H1 (cell line): Measurements from ENCODE around the gene SYPL1. TPM values are rescaled to one million over a fixed set of nuclear protein-coding genes. Genes with fewer than 3 reads are reported as not detected.

ENCODE experiments used
- CTCF ChIA-PET: fragments of 300-600 bp; sonication (Branson Sonifier 250); formaldehyde crosslinking; loops from one replicate; lab custom pipeline; 2021; ENCODE audit not compliant: partially characterized antibody; lab: Charles Lee
- POLR2A ChIA-PET: fragments of 300-600 bp; sonication (Branson Sonifier 250); formaldehyde crosslinking; loops from one replicate; lab custom pipeline; 2021; ENCODE audit warnings: inconsistent platforms; ENCODE audit not compliant: partially characterized antibody; lab: Charles Lee
- DNase-seq, 2 experiments: peaks; one replicate each; pipeline versions ENCODE4 v3.0.0 to v3.0.0-alpha.2; 2010 to 2022; ENCODE audit warnings: low spot score in 2 of 2, low read depth in 1 of 2, mixed read lengths in 1 of 2
- FAIRE-seq: peaks from 2 replicates; lab custom pipeline; 2011; peaks lifted over from hg19 to GRCh38; lab: Jason Lieb, UNC
- H2AFZ ChIP-seq: 2 replicates; pipeline ENCODE4 v1.8.1; 2012; ENCODE audit warnings: low read length, inconsistent platforms
- H2AK5ac ChIP-seq: 2 replicates; pipeline ENCODE4 v1.6.1; 2013; ENCODE audit warnings: low read depth, low read length
- H2BK120ac ChIP-seq: replicated peaks from 2 replicates; pipeline ENCODE3; 2013; ENCODE audit warnings: low read depth, low read length, inconsistent platforms
- H2BK12ac ChIP-seq: 2 replicates; pipeline ENCODE4 v1.6.1; 2013; ENCODE audit warnings: low read depth, low read length
- H2BK15ac ChIP-seq: 2 replicates; pipeline ENCODE4 v1.6.1; 2013; ENCODE audit warnings: low read length
- H2BK20ac ChIP-seq: 2 replicates; pipeline ENCODE4 v1.6.1; 2013; ENCODE audit warnings: low read length
- H2BK5ac ChIP-seq: 2 replicates; pipeline ENCODE4 v1.6.1; 2013; ENCODE audit warnings: low read depth, low read length
- H3K14ac ChIP-seq: 2 replicates; pipeline ENCODE4 v1.6.1; 2013; ENCODE audit warnings: inconsistent platforms; ENCODE audit not compliant: insufficient read length
- H3K18ac ChIP-seq: 2 replicates; pipeline ENCODE4 v1.6.1; 2013; ENCODE audit warnings: low read length; ENCODE audit errors: extremely low read depth
- H3K23ac ChIP-seq: 2 replicates; pipeline ENCODE4 v1.6.1; 2013; ENCODE audit warnings: inconsistent platforms; ENCODE audit not compliant: insufficient read length
- H3K23me2 ChIP-seq: 2 replicates; pipeline ENCODE4 v1.6.1; 2013; ENCODE audit warnings: low read depth, low read length
- H3K27ac ChIP-seq: 2 replicates; pipeline ENCODE4 v1.6.1; 2011; ENCODE audit warnings: low read depth, low read length, inconsistent platforms
- H3K27me3 ChIP-seq, 4 experiments: replicated peaks in 1 of 4; 1 replicate in 1 of 4; 2 replicates in 3 of 4; pipeline versions ENCODE4 v1.6.1 to v1.8.1; 2011 to 2013; ENCODE audit warnings: low read length in 3 of 4, mild to moderate bottlenecking in 3 of 4, inconsistent platforms in 2 of 4, mixed read lengths in 2 of 4, moderate library complexity in 1 of 4; ENCODE audit not compliant: control insufficient read depth in 3 of 4, insufficient read depth in 3 of 4; ENCODE audit errors: extremely low read depth in 1 of 4
- H3K36me3 ChIP-seq, 4 experiments: 2 replicates each; pipeline versions ENCODE4 v1.6.1 to v1.8.1; 2011 to 2013; ENCODE audit warnings: mild to moderate bottlenecking in 4 of 4, low read length in 3 of 4, moderate library complexity in 2 of 4, control low read depth in 1 of 4, inconsistent platforms in 1 of 4; ENCODE audit not compliant: insufficient read depth in 4 of 4, control insufficient read depth in 2 of 4
- H3K4ac ChIP-seq: replicated peaks from 2 replicates; pipeline ENCODE3; 2013; ENCODE audit warnings: low read length, low read depth, mixed read lengths, inconsistent platforms; ENCODE audit not compliant: insufficient read length
- H3K4me1 ChIP-seq, 4 experiments: replicated peaks in 1 of 4; 1 replicate in 1 of 4; 2 replicates in 3 of 4; pipeline versions ENCODE4 v1.6.1 to v1.8.1; 2011 to 2013; ENCODE audit warnings: low read length in 3 of 4, inconsistent platforms in 2 of 4, mixed read lengths in 1 of 4; ENCODE audit not compliant: insufficient read depth in 4 of 4, control insufficient read depth in 3 of 4
- H3K4me2 ChIP-seq, 2 experiments: 2 replicates each; pipeline versions ENCODE4 v1.6.1 to v1.8.1; 2011 to 2013; ENCODE audit warnings: low read depth in 2 of 2, low read length in 2 of 2, control low read depth in 1 of 2, inconsistent platforms in 1 of 2, mild to moderate bottlenecking in 1 of 2; ENCODE audit not compliant: insufficient read depth in 1 of 2
- H3K4me3 ChIP-seq, 4 experiments: fragments of 200-600, 300-600 bp in 1 of 4; sonication (generic), shearing (Covaris generic), sonication (Bioruptor Twin) in 1 of 4; 2 replicates each; pipeline versions ENCODE4 v1.5.1 to v1.8.1; 2011 to 2016; ENCODE audit warnings: low read length in 4 of 4, low read depth in 3 of 4, control low read depth in 2 of 4, inconsistent platforms in 2 of 4, mild to moderate bottlenecking in 2 of 4, mixed read lengths in 1 of 4, moderate library complexity in 1 of 4; ENCODE audit not compliant: insufficient read depth in 2 of 4; ENCODE audit errors: extremely low read depth in 1 of 4
- H3K56ac ChIP-seq: replicated peaks from 2 replicates; pipeline ENCODE3; 2013; ENCODE audit warnings: low read depth, mild to moderate bottlenecking, mixed read lengths, low read length, inconsistent platforms; ENCODE audit not compliant: insufficient read length
- H3K79me1 ChIP-seq: 2 replicates; pipeline ENCODE4 v1.6.1; 2013; ENCODE audit warnings: low read depth, low read length, control low read depth
- H3K79me2 ChIP-seq, 2 experiments: 2 replicates each; pipeline versions ENCODE4 v1.6.1 to v1.8.1; 2012 to 2013; ENCODE audit warnings: low read length in 2 of 2, mild to moderate bottlenecking in 2 of 2, inconsistent platforms in 1 of 2; ENCODE audit not compliant: insufficient read depth in 2 of 2, control insufficient read depth in 1 of 2
- H3K9ac ChIP-seq, 4 experiments: replicated peaks in 1 of 4; 1 replicate in 1 of 4; 2 replicates in 3 of 4; pipeline versions ENCODE4 v1.6.1 to v1.8.1; 2011 to 2013; ENCODE audit warnings: low read depth in 3 of 4, low read length in 3 of 4, control low read depth in 2 of 4, mild to moderate bottlenecking in 2 of 4, moderate library complexity in 2 of 4, inconsistent platforms in 1 of 4; ENCODE audit errors: extremely low read depth in 1 of 4
- H3K9me3 ChIP-seq, 2 experiments: 2 replicates each; pipeline versions ENCODE4 v1.6.1 to v1.8.1; 2012 to 2013; ENCODE audit warnings: mild to moderate bottlenecking in 2 of 2, moderate library complexity in 2 of 2, control low read depth in 1 of 2, inconsistent platforms in 1 of 2, low read depth in 1 of 2, low read length in 1 of 2, mixed read lengths in 1 of 2; ENCODE audit not compliant: insufficient read depth in 2 of 2
- H4K20me1 ChIP-seq, 2 experiments: replicated peaks in 1 of 2; 2 replicates each; pipeline versions ENCODE3 to v1.8.1; 2011 to 2013; ENCODE audit warnings: inconsistent platforms in 2 of 2, low read length in 2 of 2, mild to moderate bottlenecking in 1 of 2; ENCODE audit not compliant: insufficient read depth in 2 of 2, control insufficient read depth in 1 of 2
- H4K5ac ChIP-seq: 2 replicates; pipeline ENCODE4 v1.6.1; 2013; ENCODE audit warnings: low read length, low read depth, mixed read lengths, inconsistent platforms; ENCODE audit not compliant: insufficient read length
- H4K8ac ChIP-seq: 2 replicates; pipeline ENCODE4 v1.8.0; 2013; ENCODE audit warnings: mild to moderate bottlenecking, moderate library complexity, low read length, inconsistent platforms; ENCODE audit not compliant: insufficient read depth; ENCODE audit errors: extremely low read depth
- H4K91ac ChIP-seq: replicated peaks from 2 replicates; pipeline ENCODE3; 2013; ENCODE audit warnings: low read length, mixed read lengths, inconsistent platforms; ENCODE audit not compliant: insufficient read length
- ASH2L ChIP-seq: fragments of 200-600, 300-600 bp; sonication (generic); IDR thresholded peaks from one replicate; pipeline ENCODE4 v1.7.1; 2017; ENCODE audit warnings: low read length
- TBP ChIP-seq: IDR thresholded peaks from 2 replicates; pipeline ENCODE4 v1.6.1; 2011; ENCODE audit warnings: low read depth, low read length, improper control_type of control experiment
- WGBS, 2 experiments: shearing (Covaris generic) in 1 of 2; methylation state at CpG; one replicate each; pipeline versions ENCODE4 v1.1.6 to v1.1.7; 2013 to 2015; ENCODE audit warnings: low lambda C conversion rate in 2 of 2, mixed read lengths in 2 of 2, inconsistent platforms in 1 of 2, low coverage in 1 of 2, missing lambda C conversion rate in 1 of 2; ENCODE audit not compliant: insufficient replicate concordance in 2 of 2, insufficient coverage in 1 of 2, insufficient read length in 1 of 2; ENCODE audit errors: extremely low coverage in 1 of 2, missing lambda C conversion rate in 1 of 2; 5-methylcytosine and 5-hydroxymethylcytosine counted together
- polyA plus RNA-seq, 7 experiments: library from polyadenylated mRNA; depleted of rRNA in 3 of 7; stranded (reverse) in 5 of 7; unstranded in 2 of 7; fragments of >200 nt in 5 of 7; fragments of 200-250 nt in 2 of 7; gene quantifications; 1 replicate in 5 of 7; 2 replicates in 1 of 7; 4 replicates in 1 of 7; pipeline versions ENCODE4 v1.2.1 to v1.2.3, GENCODE V29; 2011 to 2013; ENCODE audit warnings: missing spikeins in 2 of 7, mixed read lengths in 2 of 7
- total RNA-seq: library from RNA; stranded (reverse); fragmentation: NEBNext Ultra II Directional; extraction: Animal tissue kit (Norgen Biotek cat#: 25700); gene quantifications from 2 replicates; pipeline ENCODE4 v1.2.1, GENCODE V29; 2021

Gene SYPL1
- total and polyA plus RNA-seq, 2 of the 8 experiments (the other 6 are each of a cell fraction or from before 2014, with no cell fraction given): 44.9 to 57.7 TPM

DNA sequence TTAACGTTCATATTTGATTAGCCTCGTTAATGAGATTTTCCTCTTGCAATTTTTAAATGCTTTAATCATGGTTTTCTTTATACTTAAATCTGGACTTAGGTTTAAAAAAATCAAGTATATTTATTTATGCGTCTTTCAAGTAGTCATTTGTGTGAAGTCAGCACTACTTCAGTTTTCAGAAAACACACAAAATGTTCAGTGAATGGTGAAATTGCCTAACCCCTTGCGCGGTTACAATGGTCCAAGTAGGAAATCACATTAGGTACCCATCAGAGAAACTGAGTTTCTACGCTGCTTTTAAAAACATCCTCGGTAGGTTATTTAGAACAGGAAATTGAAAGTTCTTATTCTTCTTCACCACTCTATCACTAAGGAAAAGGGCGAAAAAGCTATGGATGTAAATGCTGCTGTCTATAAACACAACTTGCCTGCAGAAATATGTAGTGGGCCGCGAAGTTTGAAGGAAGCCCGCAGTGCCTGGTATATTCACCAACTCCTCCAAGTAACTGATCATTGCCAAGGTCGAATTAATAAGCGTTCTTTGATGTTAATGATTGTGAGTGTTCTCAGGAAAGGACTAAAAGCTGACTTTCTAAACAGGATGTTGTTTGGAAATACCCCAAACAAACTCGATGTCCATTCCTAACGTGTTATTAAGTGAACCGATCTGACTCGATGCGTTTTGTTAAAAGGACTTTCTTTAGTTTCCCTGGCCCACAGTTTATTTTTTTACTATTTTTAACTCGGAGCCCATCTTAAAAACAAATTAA, 1.0 kb downstream of the SYPL1 start:
- H4K8ac ChIP-seq: peak overlapping the region; percentile 87; the same call in 1 of the 2 replicates
- no peak overlapping the region for H2AFZ ChIP-seq
- H2BK15ac ChIP-seq: 0 out of 2 replicates have a peak overlapping the region, but pooled peaks have one; percentile 31
- H3K9me3 ChIP-seq: no peaks in the 10 kb centered on the region
- H3K23ac ChIP-seq: no peak overlapping the region
- H3K36me3 ChIP-seq: no peaks in the 10 kb centered on the region; a peak in 1 of 8 replicates
- DNase-seq (no peak), FAIRE-seq (no peak)
- peak overlapping the region; percentile 44; the same call in 1 of the 2 replicates for H3K18ac ChIP-seq
- no peak overlapping the region for H2BK120ac ChIP-seq
- peaks cover 0 to 7% of the 10 kb centered on the region in 2 experiments for H4K20me1 ChIP-seq
- no peaks in the 10 kb centered on the region for H3K27me3 ChIP-seq
- WGBS, 2 experiments: 25% methylated on average over 19 of the region's 19 CpGs; no CpG with 5 or more reads in 1 of the 2 experiments
- no peak overlapping the region for H3K27ac ChIP-seq
- H3K9ac ChIP-seq: peak overlapping the region in 3 of 4 experiments; percentile 49 to 83 (median 76); a peak in 4 of 7 replicates
- H3K4me3 ChIP-seq: peak overlapping the region; percentile 78 to 80 (median 78)
- no peak overlapping the region for H3K14ac ChIP-seq
- H2BK12ac ChIP-seq: no peak overlapping the region
- peaks cover 0 to 22% (median 12%) of the 10 kb centered on the region in 4 experiments; a peak in 4 of 7 replicates for H3K4me1 ChIP-seq
- H3K56ac ChIP-seq: no peak overlapping the region
- ChIA-PET CTCF (interaction anchor here (1.0 to 1.3 kb wide), 2 partner anchors 67 to 69 kb away, joined by 3 to 5 read pairs; no protein-coding TSS in a partner anchor), POLR2A (interaction anchor here (0.9 to 2.6 kb wide), 7 partner anchors 8 to 421 kb away, joined by 3 to 14 read pairs (median 5); no protein-coding TSS in a partner anchor)
- no peaks in the 10 kb centered on the region for H3K79me1 ChIP-seq
- no peak overlapping the region for H2AK5ac ChIP-seq
- H3K79me2 ChIP-seq: peaks cover 0 to 48% of the 10 kb centered on the region in 2 experiments; a peak in 2 of 4 replicates
- TF ChIP-seq ASH2L (no peak), TBP (no peak)
- no peak overlapping the region for H4K91ac ChIP-seq
- H2BK20ac ChIP-seq: no peak overlapping the region
- no peak overlapping the region for H2BK5ac ChIP-seq
- peak overlapping the region; percentile 69 to 96 for H3K4me2 ChIP-seq
- H3K23me2 ChIP-seq: peaks cover 5% of the 10 kb centered on the region; the same call in 1 of the 2 replicates
- H4K5ac ChIP-seq: no peak overlapping the region
- no peak overlapping the region for H3K4ac ChIP-seq
